Measurements from ENCODE around the gene CPNE5. TPM values are rescaled to one million over a fixed set of nuclear protein-coding genes. Genes with fewer than 3 reads are reported as not detected.

CPNE5 gene
- polyA plus RNA-seq, 3 donors = 12.8 to 17.1 (median 13.2) TPM

- DNase-seq (ENCODE audit: extremely low read depth in 1 of 11, low read depth in 9 of 11, low spot score in 4 of 11) = no peak
Observed at GRCh38 chr6:36700831-36701230, 138.4 kb downstream of the CPNE5 start.

- DNase-seq (ENCODE audit: extremely low read depth in 1 of 11, low read depth in 9 of 11, low spot score in 4 of 11) = no peak
Observed at GRCh38 chr6:36700071-36700812, 139.0 kb downstream of the CPNE5 start.

GRCh38 chr6:36699348-36699747 is 139.9 kb downstream of the CPNE5 start:
- no peak for DNase-seq (ENCODE audit: extremely low read depth in 1 of 11, low read depth in 9 of 11, low spot score in 4 of 11)

- no peak for DNase-seq (ENCODE audit: extremely low read depth in 1 of 11, low read depth in 9 of 11, low spot score in 4 of 11)
Observed at GRCh38 chr6:36698871-36699271, 140.4 kb downstream of the CPNE5 start.

- DNase-seq (ENCODE audit: extremely low read depth in 1 of 11, low read depth in 9 of 11, low spot score in 4 of 11) = no peak
Observed at GRCh38 chr6:36698196-36698595, 141.0 kb downstream of the CPNE5 start.

GRCh38 chr6:36697481-36697903 is 141.8 kb downstream of the CPNE5 start, which contains the start of gene RAB44:
RAB44 (plus strand) TSS chr6:36697826; CDS start chr6:36704236, 6,410 bp downstream.
- DNase-seq (ENCODE audit: extremely low read depth in 1 of 11, low read depth in 9 of 11, low spot score in 4 of 11) = no peak

GRCh38 chr6:36695414-36695813 is 143.8 kb downstream of the CPNE5 start:
- DNase-seq (ENCODE audit: extremely low read depth in 1 of 11, low read depth in 9 of 11, low spot score in 4 of 11) = no peak

- DNase-seq (ENCODE audit: extremely low read depth in 1 of 11, low read depth in 9 of 11, low spot score in 4 of 11) = peak in 2 of 11 donors; percentile 28 to 36
Observed at GRCh38 chr6:36694616-36695015, 144.6 kb downstream of the CPNE5 start.

GRCh38 chr6:36692861-36693702 is 146.2 kb downstream of the CPNE5 start:
- no peak for DNase-seq (ENCODE audit: extremely low read depth in 1 of 11, low read depth in 9 of 11, low spot score in 4 of 11)

GRCh38 chr6:36692220-36692619 is 147.0 kb downstream of the CPNE5 start:
- DNase-seq (ENCODE audit: extremely low read depth in 1 of 11, low read depth in 9 of 11, low spot score in 4 of 11) = no peak

- DNase-seq (ENCODE audit: extremely low read depth in 1 of 11, low read depth in 9 of 11, low spot score in 4 of 11) = no peak
Observed at GRCh38 chr6:36691612-36692011, 147.6 kb downstream of the CPNE5 start.

- DNase-seq (ENCODE audit: extremely low read depth in 1 of 11, low read depth in 9 of 11, low spot score in 4 of 11) = no peak
Observed at GRCh38 chr6:36691011-36691410, 148.2 kb downstream of the CPNE5 start.

Other genes with a start within 250 kb of the CPNE5 start
- 100 to 1,000 TPM; 504 to 636 (median 603) TPM for gene SRSF3, start 245.1 kb downstream of the CPNE5 start, polyA plus RNA-seq (ENCODE audit: insufficient read length in 3 of 3)
- 10 to 100 TPM in 2 of 3 donors, 1 to 10 TPM in 1; 8.4 to 12.9 (median 10.2) TPM for gene CDKN1A, start 160.7 kb downstream of the CPNE5 start, polyA plus RNA-seq (ENCODE audit: insufficient read length in 3 of 3)
- gene RAB44, start 141.6 kb downstream of the CPNE5 start, polyA plus RNA-seq (ENCODE audit: insufficient read length in 3 of 3) = under 1 TPM; 0.06 to 0.08 (median 0.06) TPM
- 10 to 100 TPM; 43.2 to 56.6 (median 56.2) TPM for gene PPIL1, start 35.4 kb upstream of the CPNE5 start, polyA plus RNA-seq (ENCODE audit: insufficient read length in 3 of 3)
- 10 to 100 TPM; 43.6 to 47.4 (median 46.6) TPM for gene C6orf89, start 46.5 kb upstream of the CPNE5 start, polyA plus RNA-seq (ENCODE audit: insufficient read length in 3 of 3)
- gene PI16, start 115.3 kb upstream of the CPNE5 start, polyA plus RNA-seq (ENCODE audit: insufficient read length in 3 of 3) = 1 to 10 TPM; 1.1 to 4.0 (median 1.1) TPM
- gene MTCH1, start 146.8 kb upstream of the CPNE5 start, polyA plus RNA-seq (ENCODE audit: insufficient read length in 3 of 3) = 100 to 1,000 TPM; 146 to 187 (median 167) TPM
- gene FGD2, start 166.2 kb upstream of the CPNE5 start, polyA plus RNA-seq (ENCODE audit: insufficient read length in 3 of 3) = 1 to 10 TPM; 1.3 to 3.1 (median 2.7) TPM